HCEC 1CT (cell line): ENCODE measurements around the gene MDFIC2.

Source experiments
- DNase-seq: peaks from one replicate; pipeline ENCODE4 v3.0.0-alpha.2; 2017

The MDFIC2 gene

DNA sequence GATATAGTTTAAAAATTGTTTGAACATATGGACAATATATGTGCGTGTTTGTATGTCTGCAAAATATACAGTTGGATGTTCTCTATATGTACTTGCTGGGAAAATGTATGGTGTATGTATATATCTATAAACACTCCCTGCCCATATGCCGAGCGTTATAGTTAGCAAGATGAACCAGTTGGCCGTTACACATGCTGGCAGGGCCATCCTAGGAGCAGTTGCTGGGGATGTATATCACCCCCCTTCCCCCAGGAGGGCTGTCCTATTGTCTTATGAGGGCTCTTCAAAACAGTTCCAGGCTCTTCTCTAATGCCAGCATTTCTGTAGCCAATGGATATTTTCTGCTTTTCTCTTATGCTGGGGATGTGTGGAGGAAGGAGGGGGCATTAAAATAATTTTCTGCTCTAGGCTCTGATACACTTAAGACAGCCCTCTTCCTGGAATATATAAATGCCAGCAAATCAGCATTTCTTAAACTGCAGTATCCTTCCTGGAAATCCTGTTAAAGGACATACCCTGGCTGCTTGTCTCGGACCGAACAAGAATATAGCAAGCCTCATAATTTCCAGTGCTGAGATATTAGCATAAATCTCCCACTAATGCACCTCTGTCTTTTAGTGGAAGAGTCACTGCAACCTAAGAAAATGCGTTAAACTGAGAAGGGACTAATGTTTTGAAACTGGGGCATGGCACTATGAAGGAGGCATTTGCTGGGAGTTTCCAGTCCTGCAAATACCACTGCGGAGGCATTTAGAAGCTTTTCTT lies 134.4 kb downstream of the MDFIC2 start:
- no peak for DNase-seq

DNA sequence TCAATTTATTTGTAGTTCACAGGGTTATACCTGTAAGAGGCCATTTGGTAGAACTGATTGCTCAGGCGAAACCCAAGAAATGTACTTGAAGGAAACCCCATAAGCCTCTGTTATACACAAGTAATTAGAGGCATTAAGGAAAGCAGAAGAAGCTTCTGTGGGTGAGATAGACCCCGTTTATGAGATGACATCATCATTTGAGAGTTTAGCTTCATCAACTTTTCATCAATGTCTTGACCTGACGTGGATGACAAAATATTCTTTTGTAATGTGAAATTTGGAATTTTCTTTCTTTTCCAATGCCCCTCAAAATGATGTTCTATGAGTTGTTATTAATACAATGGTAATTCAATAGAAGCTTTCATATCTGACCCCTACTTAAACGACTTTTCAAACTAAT lies 136.2 kb downstream of the MDFIC2 start:
- DNase-seq: no peak

DNA sequence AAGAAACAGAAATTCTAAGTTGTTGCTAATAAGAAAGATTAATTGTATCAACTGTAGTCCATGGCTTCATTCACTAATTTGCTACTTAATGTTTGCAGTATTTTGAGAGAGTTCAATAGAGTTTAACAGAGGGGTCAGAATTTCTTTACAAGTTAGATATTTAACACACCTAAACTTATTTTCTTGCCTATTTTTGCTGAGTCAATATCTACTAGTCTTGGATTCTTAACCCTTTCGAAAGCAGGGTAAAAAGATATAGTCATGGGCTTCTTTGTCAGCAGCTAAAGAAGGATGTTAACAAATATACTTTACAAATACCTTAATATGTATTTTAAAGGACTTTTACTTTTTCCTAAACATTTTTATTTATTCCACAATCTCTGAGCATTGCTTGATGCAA lies 155.6 kb downstream of the MDFIC2 start:
- no peak for DNase-seq

DNA sequence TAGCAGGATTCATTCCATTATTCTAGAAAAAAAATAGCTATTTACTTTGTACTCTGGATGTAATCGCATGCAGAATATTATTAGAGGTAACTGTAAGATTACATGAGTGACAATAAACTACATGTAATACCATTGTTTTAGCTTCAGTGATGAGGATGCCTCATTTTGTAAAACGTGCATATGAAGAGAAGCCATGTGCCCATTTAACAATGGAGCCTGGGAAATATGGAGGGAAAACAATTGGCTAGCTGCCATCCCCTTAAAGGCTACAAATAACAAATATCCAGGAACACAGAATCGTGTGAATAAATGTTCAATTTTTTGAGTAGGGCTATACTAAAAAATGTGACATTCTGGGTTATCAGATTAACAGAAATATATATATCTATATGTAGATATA lies 161.8 kb downstream of the MDFIC2 start:
- DNase-seq: no peak

DNA sequence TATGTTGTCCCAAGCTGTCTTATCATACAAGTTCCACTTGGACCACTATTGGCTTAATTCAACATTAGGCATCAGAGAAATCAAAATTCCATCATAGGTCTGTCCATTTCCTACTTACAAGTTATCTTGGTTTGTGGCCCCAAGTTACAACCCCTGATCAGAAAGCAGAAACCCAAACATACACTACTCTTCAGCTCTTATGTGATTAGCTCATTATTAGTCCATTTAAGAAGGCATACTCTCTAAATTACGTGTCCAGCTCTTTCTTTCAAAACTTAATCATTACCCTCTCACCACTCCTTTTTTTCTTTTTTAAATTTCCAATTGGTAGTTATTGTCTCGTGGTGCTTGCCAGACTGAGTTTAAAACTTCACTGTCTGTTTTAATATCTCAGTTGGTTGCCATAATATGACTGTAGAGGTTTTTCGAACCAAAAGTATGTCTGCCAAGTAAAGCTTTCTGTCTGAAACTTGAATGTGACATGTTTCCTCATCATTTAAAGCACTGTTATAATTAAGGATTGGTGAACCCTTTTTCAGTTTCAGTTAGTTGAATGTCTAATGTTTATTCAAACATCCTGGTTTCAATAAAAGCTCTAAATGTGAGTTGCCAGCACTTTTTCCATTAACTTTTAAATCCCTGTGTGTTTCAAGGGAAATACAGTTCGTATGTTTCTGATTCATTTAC lies 162.6 kb downstream of the MDFIC2 start:
- DNase-seq: no peak
